Measurements from ENCODE around the gene DAZAP1. TPM values are rescaled to one million over a fixed set of nuclear protein-coding genes. Genes with fewer than 3 reads are reported as not detected.

Gene DAZAP1
- total RNA-seq, result 61.5 and 74.9 TPM in 2 replicates

- DNase-seq (ENCODE audit: extremely low read depth, low read depth, low spot score), result no peak
Measured at GRCh38 chr19:1407528-1408299, at the start of gene DAZAP1. DAZAP1 (plus strand) TSS chr19:1407586; CDS start chr19:1407774, 188 bp downstream.

GRCh38 chr19:1360126-1360817 is 47.1 kb upstream of the DAZAP1 start:
- no peak for DNase-seq (ENCODE audit: extremely low read depth, low read depth, low spot score)

- no peak for DNase-seq (ENCODE audit: extremely low read depth, low read depth, low spot score)
Measured at GRCh38 chr19:1360818-1361461, 46.4 kb upstream of the DAZAP1 start.

- peak; percentile 41 for DNase-seq (ENCODE audit: extremely low read depth, low read depth, low spot score)
Measured at GRCh38 chr19:1361601-1362386, 45.6 kb upstream of the DAZAP1 start.

- no peak for DNase-seq (ENCODE audit: extremely low read depth, low read depth, low spot score)
Measured at GRCh38 chr19:1362387-1363257, 44.8 kb upstream of the DAZAP1 start.

DNA sequence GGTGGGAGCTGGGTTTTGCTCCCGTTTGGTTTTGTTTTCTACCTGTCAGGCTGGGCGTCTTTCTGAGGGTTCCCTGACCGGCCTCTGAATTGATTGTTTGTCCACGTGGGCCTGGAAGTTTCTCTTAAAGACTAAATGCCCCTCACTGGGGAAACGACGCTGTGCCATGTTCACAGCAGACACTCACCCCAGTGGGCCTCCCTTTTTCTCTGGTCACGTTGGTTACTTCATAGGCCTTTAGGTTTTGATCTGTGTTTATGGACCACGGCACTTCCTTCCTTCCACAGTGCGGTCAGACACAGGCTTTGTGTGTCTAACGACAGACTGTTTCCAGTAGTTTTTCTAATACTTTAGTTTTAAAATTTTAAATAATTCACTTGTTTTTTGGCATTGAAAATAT is 43.8 kb upstream of the DAZAP1 start:
- no peak for DNase-seq (ENCODE audit: extremely low read depth, low read depth, low spot score)

DNA sequence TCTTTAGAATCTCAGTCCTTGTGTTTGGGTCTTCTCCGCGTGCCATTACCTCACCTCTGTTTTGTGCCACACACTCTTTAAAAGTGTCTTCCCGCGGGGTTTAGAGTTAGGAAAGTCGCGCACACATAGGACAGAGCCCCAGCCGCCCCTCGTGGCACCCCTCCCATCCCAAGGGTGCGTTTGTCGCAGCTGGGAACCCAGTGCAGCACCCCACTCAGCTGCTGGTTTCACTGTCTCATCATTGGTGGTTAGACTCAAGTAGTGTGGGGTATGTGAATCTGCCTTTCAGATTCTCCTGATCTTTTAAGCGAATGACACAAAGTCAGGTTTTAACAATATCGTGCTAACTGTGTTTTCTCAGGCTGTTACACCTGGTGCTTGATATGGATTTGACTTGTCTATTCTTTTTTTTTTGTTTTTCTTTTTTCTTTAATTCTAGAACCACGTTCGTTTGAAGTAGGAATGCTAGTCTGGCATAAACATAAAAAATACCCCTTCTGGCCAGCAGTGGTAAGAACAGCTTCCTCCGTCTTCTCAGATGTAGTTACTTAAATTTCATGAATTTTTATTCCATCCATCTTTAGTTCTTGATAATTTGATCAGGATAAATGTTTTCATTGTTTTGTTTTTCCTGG is 43.2 kb upstream of the DAZAP1 start:
- DNase-seq (ENCODE audit: extremely low read depth, low read depth, low spot score), result no peak

GRCh38 chr19:1365319-1366269 is 41.8 kb upstream of the DAZAP1 start:
- DNase-seq (ENCODE audit: extremely low read depth, low read depth, low spot score), result no peak

- no peak for DNase-seq (ENCODE audit: extremely low read depth, low read depth, low spot score)
Measured at GRCh38 chr19:1366296-1366695, 41.1 kb upstream of the DAZAP1 start.

- DNase-seq (ENCODE audit: extremely low read depth, low read depth, low spot score), result no peak
Measured at GRCh38 chr19:1366899-1367870, 40.2 kb upstream of the DAZAP1 start.

DNA sequence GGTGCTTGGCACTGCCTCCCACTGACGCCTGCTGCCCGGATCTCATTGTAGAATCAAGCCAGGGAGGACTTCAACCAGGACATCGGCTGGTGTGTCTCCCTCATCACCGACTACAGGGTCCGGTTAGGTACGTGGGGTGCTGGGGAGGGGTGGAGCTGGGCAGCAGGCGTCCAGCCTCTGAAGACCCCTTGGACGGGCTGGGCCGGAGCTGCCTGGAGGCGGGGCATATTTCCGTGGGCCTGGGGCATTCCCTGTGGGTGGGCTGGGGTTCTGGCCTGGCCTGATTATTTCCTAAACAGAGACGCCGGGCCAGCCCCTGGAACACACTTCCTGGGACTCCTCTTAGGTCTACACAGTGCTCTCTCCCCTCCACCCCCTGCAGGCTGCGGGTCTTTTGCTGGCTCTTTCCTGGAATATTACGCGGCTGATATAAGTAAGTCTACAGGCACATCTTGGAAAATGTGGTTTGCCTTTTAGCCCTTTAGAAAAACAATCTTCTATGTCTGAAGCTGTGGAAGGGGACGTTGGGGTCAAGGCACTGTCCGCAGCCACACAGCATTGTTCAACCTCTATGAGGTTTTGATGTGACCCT is 38.1 kb upstream of the DAZAP1 start:
- no peak for DNase-seq (ENCODE audit: extremely low read depth, low read depth, low spot score)

- no peak for DNase-seq (ENCODE audit: extremely low read depth, low read depth, low spot score)
Measured at GRCh38 chr19:1370579-1371361, 36.6 kb upstream of the DAZAP1 start.

DNA sequence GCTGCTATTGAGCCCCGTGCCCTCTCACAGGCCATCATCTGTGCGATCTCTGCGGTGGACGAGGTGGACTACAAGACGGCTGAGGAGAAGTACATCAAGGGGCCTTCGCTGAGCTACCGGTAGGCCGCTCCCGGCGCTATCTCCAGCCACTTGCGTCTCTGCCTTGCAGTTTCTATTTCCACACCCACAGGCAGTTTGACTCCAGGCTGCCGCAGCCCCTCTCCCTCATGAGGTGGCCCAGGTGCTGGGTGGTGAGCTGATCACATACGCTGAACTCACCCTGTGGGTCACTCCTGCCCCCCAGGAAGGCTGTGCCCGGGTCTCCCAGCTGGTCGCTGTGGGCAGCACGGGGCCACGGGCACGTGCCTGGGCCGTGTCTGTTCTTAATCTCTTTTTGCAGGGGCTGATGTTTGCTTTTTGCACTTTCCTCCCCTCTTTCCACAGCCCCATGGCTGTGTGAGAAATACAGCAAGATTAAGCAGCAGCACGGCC is 34.3 kb upstream of the DAZAP1 start:
- DNase-seq (ENCODE audit: extremely low read depth, low read depth, low spot score), result no peak

DNA sequence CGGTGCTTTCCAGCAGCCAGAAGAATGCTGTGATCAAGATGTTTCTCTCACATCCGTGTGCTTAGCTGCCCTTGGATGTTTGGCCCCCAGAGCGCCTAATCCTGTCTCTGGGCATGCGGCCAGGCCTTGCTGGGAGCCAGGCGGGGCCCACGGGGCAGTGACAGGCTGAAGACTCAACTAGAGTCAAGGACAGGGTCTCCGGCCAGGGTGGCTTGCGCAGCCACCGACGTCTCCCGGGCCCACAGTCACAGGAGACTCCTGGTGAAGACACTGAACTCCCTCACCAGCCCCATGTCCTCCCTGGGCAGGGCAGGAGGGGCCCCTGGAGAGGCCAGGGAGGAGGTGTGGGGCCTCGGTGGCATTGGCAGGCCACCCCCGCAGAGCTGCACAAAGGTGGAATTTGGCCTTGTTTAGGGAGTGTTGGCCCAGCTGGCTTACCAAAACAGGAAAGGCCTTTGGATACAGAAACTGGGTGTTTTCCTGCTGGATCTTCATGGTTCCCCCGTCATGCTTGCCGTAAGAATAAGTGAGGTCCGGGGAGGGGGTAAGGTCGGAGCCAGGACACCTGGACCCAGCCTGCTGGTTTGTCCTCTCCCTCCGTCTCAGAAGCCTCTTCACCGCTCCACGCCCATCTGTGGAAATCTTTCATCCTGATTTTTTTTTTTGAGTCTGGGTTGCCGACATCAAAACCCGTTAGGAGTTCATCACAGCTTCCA is 33.7 kb upstream of the DAZAP1 start:
- DNase-seq (ENCODE audit: extremely low read depth, low read depth, low spot score), result no peak

DNA sequence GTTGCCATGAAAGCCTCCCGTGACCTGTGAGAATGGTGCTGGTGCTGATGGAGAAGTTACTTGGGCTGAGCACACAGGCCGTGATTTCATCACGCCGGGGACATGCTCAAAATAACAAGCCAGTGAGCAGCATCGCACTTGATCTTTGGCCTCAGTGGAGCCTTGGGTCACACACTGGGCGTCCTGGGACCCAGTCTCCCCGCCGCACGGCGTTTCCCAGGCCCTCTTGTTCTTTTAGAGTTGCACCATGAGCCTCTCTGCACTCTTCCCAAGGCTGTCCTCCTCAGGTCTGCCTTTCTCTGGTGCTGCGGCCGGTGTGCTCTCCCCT is 33.2 kb upstream of the DAZAP1 start:
- no peak for DNase-seq (ENCODE audit: extremely low read depth, low read depth, low spot score)

Data from glomerular endothelial cell (primary cell).